H1 (cell line): Measurements from ENCODE around the gene INPP5A. TPM values are rescaled to one million over a fixed set of nuclear protein-coding genes. Genes with fewer than 3 reads are reported as not detected.
A peak's percentile ranks its signal among the peaks of the same experiment; 100 is the strongest.

Experiments
- CBX8 ChIP-seq: fragments of 300-800, 300-1000 bp; sonication (generic); IDR thresholded peaks from 2 replicates; pipeline ENCODE4 v1.7.1; 2016; ENCODE audit warnings: low read depth, low read length, borderline replicate concordance
- FOSL1 ChIP-seq: IDR thresholded peaks from 2 replicates; pipeline ENCODE4 v1.6.1; 2011; ENCODE audit warnings: mild to moderate bottlenecking, low read depth, low read length, moderate library complexity; ENCODE audit not compliant: insufficient read depth
- RFX5 ChIP-seq: IDR thresholded peaks from 2 replicates; pipeline ENCODE4 v1.6.1; 2011; ENCODE audit warnings: low read depth, low read length, improper control_type of control experiment, borderline replicate concordance
- TEAD4 ChIP-seq: IDR thresholded peaks from 2 replicates; pipeline ENCODE4 v1.6.1; 2012; ENCODE audit warnings: low read depth, low read length, inconsistent platforms, mixed read lengths
- polyA plus RNA-seq, 7 experiments: library from polyadenylated mRNA; depleted of rRNA in 3 of 7; stranded (reverse) in 5 of 7; unstranded in 2 of 7; fragments of >200 nt in 5 of 7; fragments of 200-250 nt in 2 of 7; gene quantifications; 1 replicate in 5 of 7; 2 replicates in 1 of 7; 4 replicates in 1 of 7; pipeline versions ENCODE4 v1.2.1 to v1.2.3, GENCODE V29; 2011 to 2013; ENCODE audit warnings: missing spikeins in 2 of 7, mixed read lengths in 2 of 7
- total RNA-seq: library from RNA; stranded (reverse); fragmentation: NEBNext Ultra II Directional; extraction: Animal tissue kit (Norgen Biotek cat#: 25700); gene quantifications from 2 replicates; pipeline ENCODE4 v1.2.1, GENCODE V29; 2021

INPP5A gene
- total and polyA plus RNA-seq, 2 of the 8 experiments (the other 6 are each of a cell fraction or from before 2014, with no cell fraction given), result 19.7 to 27.5 TPM

- TF ChIP-seq CBX8 (no peak), TEAD4 (peak; percentile 96), RFX5 (no peak), FOSL1 (no peak)
- TF ChIP-seq, all 59 proteins: peak for 13
These were observed 20.5 kb upstream of the INPP5A start (continued) for GRCh38 chr10:132516771-132517725.
